ENCODE data around the gene FGF9.

The FGF9 gene

GRCh38 chr13:21674490-21675009 is 3.7 kb downstream of the FGF9 start:
- no peak for DNase-seq (ENCODE audit: low read depth in 2 of 2)

- peak in 1 of 2 donors; percentile 28 for DNase-seq (ENCODE audit: low read depth in 2 of 2)
Measured at GRCh38 chr13:21675095-21675991, 4.5 kb downstream of the FGF9 start.

GRCh38 chr13:21676611-21677021 is 5.7 kb downstream of the FGF9 start:
- DNase-seq (ENCODE audit: low read depth in 2 of 2): no peak

GRCh38 chr13:21677075-21677623 is 6.3 kb downstream of the FGF9 start:
- DNase-seq (ENCODE audit: low read depth in 2 of 2): no peak

- DNase-seq (ENCODE audit: low read depth in 2 of 2): no peak
Measured at GRCh38 chr13:21683034-21683733, 12.3 kb downstream of the FGF9 start.

- DNase-seq (ENCODE audit: low read depth in 2 of 2): no peak
Measured at GRCh38 chr13:21684576-21684975, 13.7 kb downstream of the FGF9 start.

- no peak for DNase-seq (ENCODE audit: low read depth in 2 of 2)
Measured at GRCh38 chr13:21685485-21686064, 14.7 kb downstream of the FGF9 start.

GRCh38 chr13:21686751-21687391 is 16.0 kb downstream of the FGF9 start:
- no peak for DNase-seq (ENCODE audit: low read depth in 2 of 2)

GRCh38 chr13:21688056-21688455 is 17.2 kb downstream of the FGF9 start:
- DNase-seq (ENCODE audit: low read depth in 2 of 2): no peak

- no peak for DNase-seq (ENCODE audit: low read depth in 2 of 2)
Measured at GRCh38 chr13:21689097-21689496, 18.2 kb downstream of the FGF9 start.

- no peak for DNase-seq (ENCODE audit: low read depth in 2 of 2)
Measured at GRCh38 chr13:21690955-21691354, 20.1 kb downstream of the FGF9 start.

- no peak for DNase-seq (ENCODE audit: low read depth in 2 of 2)
Measured at GRCh38 chr13:21691500-21691899, 20.6 kb downstream of the FGF9 start.

GRCh38 chr13:21691928-21692327 is 21.1 kb downstream of the FGF9 start:
- DNase-seq (ENCODE audit: low read depth in 2 of 2): no peak

- DNase-seq (ENCODE audit: low read depth in 2 of 2): no peak
Measured at GRCh38 chr13:21694831-21695230, 24.0 kb downstream of the FGF9 start.

GRCh38 chr13:21695546-21695945 is 24.7 kb downstream of the FGF9 start:
- no peak for DNase-seq (ENCODE audit: low read depth in 2 of 2)

GRCh38 chr13:21696865-21697448 is 26.1 kb downstream of the FGF9 start:
- DNase-seq (ENCODE audit: low read depth in 2 of 2): no peak

GRCh38 chr13:21698817-21699679 is 28.2 kb downstream of the FGF9 start:
- no peak for DNase-seq (ENCODE audit: low read depth in 2 of 2)

GRCh38 chr13:21701460-21701859 is 30.6 kb downstream of the FGF9 start:
- no peak for DNase-seq (ENCODE audit: low read depth in 2 of 2)

GRCh38 chr13:21703846-21704245 is 33.0 kb downstream of the FGF9 start:
- DNase-seq (ENCODE audit: low read depth in 2 of 2): no peak

GRCh38 chr13:21707586-21707985 is 36.7 kb downstream of the FGF9 start:
- DNase-seq (ENCODE audit: low read depth in 2 of 2): no peak

All from stimulated activated CD8-positive, alpha-beta memory T cell treated with anti-CD3 and anti-CD28 coated beads, Interleukin-15, amount 100 ng/mL, for 4 hours (primary cell).